HG02885 (cell line): Measurements from ENCODE around the gene RHAG.
"Not testable (repeated sequence)": the region's sequence is repeated elsewhere in the genome, so short reads cannot be mapped to it uniquely, and the experiment has no call there.

Source experiments
- ATAC-seq: cut with Tn5 transposase; IDR thresholded peaks from one replicate; pipeline ENCODE4 v1.9.1; 2021; ENCODE audit warnings: mild to moderate bottlenecking; ENCODE audit not compliant: unreplicated experiment, poor library complexity

RHAG gene

DNA sequence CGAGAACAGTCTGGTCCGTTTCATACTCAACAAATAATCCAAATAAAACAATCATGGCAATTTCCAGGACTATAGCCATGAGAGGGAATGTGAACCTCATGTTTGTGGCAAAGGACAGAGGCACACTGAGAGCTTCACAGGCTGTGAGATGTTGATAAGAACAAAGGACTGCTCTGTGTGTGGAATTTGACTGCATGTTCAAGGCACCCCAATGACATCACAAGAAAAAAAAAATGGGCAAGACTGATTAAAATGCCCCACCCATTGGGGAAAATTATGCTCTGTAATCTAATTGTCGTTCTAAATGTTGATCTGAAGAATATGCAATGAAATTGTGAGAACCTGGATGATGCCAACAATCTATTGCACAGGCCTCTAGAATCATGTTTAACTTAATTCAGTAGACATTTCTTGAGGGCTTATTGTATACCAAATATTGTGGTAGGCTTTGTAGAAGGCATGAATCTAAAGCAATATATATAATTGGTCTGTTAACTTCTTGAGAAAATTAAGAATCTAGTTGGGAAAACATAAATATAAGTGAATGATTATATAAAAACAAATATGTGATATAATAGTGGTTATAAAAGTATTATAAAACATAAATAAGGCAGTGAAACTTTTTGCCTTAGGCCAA lies at the start of gene RHAG:
Gene RHAG, minus strand, starts transcription at position 127 of the 637 bp plus-strand sequence. Its CDS starts 27 bp downstream, at position 100.
- no peak for ATAC-seq

DNA sequence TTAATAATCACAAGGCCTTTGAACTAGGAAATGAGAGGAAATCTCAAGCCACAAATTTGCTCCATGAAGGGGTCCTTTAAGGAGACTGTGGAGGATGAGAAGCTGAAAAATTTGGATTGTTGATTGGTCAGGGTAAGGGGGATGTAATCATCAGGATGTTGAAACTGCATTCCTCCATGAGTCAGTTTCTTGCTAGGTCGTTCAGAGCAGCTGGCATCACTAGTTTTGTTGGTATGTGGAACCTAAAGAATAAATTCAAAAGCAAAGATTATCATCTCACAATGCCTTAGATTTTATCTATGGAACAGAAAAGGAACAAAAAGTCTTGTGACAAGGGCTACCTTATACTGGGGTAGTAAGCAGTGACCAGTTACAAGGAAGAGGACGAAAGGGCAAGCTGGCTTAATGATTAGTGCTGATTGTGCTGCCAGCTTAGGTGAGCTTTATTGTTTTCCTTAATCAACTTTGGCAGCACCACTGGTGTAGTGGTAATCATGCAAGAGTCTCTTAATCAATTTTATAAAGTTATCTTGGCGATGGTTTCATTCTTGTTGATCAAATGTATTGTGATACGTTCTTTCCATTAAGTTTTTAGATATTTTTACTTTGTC lies 40.1 kb upstream of the RHAG start:
- no peak for ATAC-seq

DNA sequence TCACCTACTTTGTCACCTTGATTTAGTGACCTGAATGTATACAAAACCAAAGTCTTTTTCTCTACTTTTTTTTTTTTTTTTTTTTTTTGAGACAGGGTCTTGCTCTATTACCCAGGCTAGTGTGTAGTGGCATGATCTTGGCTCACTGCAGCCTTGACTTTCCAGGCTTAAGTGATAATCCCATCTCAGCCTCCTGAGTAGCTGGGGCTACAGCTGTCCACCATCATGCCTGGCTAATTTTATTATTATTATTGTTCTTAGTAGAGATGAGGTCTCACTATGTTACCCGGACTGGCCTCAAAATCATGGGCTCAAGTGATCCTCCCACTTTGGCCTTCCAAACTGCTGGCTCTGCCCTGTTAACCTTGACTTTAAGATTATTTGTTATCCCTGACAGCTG lies 39.2 kb upstream of the RHAG start:
- no peak for ATAC-seq

DNA sequence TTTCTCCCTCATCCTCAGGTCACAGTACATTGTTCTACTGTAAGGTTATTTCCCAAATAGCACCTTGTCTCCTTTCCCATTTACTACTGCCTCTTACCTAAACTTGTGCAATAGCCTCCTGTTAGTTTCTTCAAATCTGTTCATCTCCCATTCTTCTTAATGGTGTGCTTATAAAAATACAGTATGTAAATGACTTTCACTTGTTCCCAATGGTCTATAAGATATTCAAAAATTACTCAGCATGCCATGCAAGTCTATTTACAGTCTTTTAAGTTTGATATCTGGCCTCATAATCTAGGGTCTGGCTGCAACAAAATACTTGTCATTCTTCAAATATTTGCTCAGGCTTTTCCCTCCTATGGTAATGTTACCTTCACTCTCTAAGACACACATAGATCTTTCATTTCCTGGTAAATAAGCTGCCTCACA lies 31.5 kb upstream of the RHAG start:
- ATAC-seq: no peak

DNA sequence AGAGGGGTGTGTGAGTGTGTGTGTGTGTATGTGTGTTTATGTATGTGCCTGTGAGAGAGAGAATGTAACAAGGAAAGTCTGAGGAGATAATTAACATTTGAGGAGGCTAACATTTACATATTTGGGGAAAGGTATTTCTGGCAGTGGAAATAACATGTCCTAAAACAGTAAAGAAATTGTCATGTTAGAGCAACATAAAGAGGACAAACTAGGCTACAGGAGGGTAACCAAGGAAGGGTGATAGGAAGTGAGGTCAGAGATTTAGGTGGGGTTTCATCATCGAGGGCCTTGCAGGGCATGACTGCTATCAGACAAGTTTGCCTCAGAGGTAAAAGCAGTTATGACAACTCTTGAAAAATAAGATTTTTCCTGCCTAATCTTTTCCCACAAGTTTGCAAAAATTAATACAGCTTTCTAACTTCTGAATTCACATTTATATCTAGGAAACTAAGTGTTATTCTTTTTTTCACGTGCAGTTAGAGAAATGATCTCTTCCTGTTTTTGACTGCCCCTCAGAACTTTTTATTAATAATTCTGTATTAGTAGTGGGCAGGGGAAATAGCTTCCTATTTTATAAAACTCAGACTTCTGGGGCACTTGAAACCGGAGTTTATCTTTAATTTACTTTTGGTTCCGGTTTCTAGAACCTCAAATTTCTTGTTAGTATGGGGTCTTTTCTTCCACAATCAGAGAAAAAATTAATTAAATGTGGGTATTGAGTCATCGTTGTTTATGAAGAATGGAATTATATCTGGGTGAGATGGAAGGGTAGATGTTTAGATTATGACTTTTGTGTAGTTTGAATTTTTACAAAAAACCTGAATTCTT lies 30.5 kb upstream of the RHAG start:
- ATAC-seq: no peak

DNA sequence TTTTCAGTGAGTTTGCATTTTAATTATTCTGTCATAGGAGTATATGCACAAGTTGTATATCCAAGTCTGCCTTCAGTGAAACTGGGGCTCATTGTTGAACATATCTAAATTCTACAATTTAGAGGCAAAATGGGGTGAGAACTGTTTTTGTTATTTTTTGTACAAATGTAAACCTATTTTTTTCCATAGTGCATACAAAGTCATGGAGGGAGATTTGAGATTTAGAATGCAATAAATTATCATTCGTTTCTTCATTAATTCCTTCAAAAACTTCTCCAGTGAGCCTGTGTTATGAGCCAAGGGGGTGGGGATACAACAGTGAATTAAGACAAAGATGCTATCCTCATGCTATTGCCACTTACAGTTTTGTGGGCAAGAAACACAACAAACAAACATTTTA lies 29.8 kb upstream of the RHAG start:
- no peak for ATAC-seq

DNA sequence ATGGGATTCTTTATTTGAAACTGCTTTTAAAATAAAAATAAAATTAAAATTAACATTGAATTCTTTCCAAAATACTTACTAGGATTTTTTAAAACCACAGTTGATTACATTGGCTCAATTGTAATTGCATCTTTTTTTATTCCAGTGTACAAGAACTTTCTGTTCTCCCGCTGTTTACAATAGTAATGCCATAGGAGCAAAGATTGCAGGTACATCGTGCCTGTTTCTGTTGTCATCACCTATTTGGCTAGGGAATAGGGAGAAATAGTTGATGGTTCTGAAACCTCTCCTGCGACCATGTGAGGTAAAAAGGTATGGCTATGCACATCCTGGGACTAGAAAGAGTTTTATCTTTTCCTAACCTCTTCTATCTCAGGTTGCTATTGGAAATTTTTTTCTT lies 28.2 kb upstream of the RHAG start:
- ATAC-seq: no peak

DNA sequence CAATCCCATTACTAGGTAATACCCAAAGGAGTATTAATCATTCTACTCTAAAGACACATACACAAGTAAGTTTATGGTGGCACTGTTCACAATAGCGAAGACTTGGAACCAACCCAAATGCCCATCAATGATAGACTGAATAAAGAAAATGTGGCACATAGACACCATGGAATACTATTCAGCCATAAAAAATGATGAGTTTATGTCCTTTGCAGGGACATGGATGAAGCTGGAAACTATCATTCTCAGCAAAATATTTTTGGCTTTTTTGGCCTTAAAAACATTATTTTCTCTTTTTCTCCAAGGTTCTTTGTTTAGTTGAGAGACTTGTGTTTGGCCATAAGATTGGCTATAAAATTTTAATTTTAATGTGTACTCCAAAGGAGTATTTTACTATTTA lies 27.4 kb upstream of the RHAG start:
- ATAC-seq: not testable (repeated sequence)

DNA sequence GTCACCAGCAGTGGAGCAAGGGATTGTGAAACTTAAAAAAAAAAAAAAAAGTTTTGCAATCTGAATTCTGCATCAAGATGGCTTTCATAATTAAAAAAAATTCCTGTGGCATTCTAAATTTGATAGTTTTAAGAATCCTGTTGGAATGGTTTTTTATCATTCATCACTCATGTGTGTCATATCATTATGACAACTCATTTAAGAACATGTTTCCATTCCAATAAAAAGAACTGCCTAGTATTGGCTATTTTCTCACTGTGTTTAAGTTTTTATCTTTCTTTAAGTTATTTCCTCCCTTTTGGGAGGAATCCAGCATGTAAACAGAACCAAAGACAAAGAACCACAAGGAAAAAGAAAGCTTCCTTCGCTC lies 26.2 kb upstream of the RHAG start:
- ATAC-seq: no peak

DNA sequence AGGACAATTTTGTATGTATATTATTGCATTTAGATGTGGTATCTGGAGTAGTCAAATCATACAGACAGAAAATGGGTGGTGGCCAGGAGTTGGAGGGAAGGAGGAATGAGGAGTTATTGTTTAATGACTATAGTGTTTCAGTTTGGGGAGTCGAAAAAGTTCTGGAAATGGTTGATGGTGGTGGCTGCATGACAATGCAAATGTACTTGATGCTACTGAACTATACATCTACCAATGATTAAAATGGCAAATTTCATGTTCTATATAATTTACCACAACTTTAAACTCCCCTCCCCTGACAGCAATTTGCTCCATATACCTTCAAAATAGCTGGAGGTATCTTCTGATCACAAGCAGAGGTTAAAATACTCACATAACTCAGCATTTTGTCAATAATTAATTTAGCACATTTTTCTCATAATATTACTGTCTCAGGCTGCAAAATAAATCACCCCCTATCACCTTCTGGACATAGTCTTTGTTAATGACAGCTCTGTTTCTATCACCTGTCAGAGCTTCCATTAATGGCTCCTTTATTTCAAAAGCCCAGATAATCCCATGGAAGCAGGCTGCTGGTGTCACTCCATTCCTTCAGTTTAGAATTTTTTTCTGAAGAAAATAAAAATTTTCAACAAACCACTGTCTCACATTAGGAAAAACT lies 25.7 kb upstream of the RHAG start:
- ATAC-seq: no peak

DNA sequence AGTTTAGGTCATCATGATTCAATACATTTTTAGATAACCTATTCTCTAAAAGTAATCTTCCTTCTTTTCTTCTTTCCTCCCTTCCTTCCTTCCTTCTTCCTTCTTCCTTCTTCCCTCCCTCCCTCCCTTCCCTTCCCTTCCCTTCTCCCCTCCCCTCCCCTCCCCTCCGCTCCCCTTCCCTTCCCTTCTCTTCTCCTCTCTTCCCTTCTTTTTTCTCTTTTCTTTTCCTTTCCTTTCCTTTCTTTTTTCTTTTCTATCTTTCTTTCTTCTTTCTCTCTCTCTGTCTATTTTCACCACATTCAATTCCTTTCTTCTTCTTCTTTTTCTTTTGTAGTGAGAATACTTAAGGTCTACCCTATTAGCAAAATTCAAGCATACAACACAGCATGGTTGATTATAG lies 17.3 kb upstream of the RHAG start:
- ATAC-seq: no peak

DNA sequence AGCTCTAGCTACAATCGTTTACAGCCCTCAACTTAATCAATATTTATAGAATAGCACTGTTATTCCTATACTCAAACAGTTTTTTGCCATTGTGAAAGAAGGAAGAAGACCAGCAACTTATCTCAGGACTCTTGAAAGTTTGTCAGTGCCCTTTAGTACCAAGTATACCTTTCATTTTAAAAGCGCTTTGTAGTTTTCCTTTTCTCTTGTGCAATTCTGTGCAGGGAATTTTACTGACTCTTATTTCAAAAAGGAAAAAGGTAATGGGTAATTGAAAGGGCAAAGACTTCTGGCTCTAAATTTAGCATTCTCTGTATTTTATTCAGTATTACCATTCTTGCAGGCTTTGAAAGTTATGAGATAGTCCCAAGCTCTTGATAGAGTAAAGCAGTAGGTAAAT lies 16.8 kb upstream of the RHAG start:
- ATAC-seq: no peak

DNA sequence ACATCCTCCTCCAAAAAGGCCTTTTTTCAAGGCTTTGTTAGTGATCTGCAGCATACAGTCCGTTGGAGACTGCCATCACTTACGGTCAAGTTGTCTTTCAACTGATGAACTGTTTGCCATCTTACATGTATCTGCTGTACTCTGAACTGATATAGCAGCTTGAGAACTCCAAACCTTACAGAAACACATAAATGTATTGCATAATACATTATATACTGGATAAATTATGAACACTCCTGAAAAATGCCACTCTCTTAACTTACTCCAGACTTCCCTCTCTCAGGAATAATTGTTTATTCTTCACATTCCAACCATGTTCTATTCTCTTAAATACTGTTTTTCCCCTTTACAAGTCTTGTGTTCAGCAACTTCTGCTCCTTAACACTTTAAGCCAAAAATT lies 14.6 kb upstream of the RHAG start:
- ATAC-seq: no peak

DNA sequence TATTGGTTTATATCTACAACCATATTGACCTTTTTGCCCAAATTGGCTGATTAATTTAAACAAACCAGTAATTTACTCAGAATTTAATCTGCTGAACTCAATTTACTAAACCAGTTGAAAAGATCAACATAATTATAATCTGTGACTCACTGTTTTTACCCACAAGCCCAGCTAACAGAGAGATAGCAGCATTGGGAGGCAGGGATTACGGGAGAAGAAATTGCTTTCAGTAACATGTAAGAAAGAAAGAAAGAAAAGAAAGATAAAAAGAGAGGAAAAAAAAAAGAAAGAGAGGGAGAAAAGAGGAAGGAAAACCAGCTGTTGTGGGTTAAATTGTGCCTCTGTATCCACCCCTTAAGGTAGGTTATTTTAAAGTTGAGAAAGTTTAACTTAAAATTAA lies 13.3 kb upstream of the RHAG start:
- no peak for ATAC-seq

DNA sequence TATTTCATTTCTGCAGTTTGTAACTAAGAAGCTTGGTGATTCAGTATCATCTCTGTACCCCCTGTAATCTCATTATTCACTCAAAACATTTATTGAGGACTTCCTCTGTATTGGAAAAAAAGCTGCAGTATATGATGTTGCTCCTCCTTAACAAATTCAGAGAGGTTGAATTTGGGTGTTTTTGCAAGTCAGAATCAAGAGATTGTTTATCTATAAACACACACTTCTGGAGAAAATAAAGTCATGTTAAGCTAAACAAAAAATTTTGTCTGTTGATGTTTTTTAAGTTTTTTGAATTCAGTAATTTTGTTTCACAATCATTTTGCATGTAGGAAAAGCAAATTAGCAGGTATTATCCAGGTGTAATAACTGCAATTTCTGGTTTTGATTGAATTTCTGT lies 11.4 kb upstream of the RHAG start:
- no peak for ATAC-seq

DNA sequence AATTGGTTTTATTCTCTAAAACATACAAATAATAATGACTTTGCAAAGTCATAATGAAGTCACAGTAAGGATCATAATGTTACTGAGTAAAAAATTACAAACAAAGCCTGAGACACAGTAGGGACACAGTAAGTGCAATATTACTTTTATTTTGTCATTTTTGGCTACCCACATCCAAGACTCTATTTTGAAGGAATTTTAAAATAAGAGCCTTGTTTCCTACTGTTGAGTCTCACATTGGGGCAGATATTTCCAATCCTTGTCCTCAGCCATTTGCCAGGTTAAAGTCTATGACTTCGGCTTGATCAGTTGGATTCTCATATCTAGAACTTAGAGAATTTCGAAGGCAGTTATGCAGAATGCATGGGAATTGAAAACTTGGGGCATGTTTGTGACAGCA lies 10.8 kb upstream of the RHAG start:
- no peak for ATAC-seq

DNA sequence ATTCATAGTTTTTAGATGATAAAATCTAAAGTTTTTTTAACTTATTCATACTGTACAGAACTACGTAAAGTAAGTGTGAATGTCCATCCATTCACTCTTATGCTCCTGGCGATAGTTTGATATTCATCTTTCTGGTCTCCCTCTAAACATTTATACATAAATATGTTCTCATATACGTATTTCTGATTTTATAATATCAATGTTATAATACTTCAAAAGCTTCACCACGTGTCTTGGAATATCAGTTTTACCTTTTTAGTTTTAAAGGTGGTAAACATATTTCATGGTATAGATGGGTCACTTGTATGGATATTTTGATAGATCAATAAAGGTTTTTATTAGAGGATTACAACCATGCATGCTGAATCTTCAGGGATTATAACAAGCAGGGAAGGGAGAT lies 10.3 kb upstream of the RHAG start:
- ATAC-seq: no peak

DNA sequence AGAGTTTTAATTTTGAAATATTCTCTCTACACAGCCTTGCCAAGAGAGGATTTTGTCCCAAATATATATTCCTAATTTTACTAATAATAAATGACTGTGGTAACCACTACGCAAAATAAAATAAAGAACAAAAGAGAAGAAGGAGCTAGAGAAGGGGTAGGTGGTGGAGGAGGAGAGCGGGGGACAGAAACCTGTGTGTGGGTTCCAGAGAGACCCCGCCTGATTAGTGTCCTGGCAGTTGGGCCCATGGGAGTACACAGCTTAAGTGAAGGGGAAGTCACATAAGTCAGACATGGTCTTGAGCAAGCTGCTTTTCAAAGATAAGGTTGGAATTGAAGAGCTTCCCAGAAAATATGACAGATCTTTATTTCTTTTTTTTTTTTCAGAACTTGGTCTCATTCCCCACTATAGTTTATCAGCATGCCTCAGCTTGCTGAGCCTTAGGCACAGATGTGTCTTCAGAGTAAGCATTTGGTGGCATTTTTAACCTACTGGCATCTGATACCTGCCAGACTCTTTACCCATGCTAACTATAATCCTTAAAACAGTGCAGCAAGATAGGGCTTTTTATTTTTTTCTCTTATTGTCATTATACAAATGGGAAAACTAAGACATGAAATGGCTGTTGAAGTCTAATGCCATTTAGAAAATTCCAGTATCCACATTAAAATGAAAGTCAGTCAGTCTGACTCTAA lies 9.6 kb upstream of the RHAG start:
- no peak for ATAC-seq

DNA sequence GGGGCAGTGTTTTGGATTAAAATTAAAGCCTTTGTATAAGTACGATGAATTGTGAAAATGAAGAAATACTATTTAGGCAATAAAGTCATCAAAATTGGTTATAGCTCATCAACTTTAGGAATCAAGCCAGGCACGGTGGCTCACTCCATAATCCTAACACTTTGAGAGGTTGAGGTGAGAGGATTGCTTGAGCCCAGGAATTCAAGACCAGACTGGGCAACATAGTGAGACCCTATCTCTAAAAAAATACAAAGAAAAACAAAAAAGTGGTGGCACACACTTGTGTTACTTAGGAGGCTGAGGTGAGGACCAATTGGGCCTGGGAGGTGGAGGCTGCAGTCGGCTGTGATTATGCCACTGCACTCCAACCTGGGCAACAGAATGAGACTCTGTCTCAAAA lies 8.5 kb upstream of the RHAG start:
- no peak for ATAC-seq

DNA sequence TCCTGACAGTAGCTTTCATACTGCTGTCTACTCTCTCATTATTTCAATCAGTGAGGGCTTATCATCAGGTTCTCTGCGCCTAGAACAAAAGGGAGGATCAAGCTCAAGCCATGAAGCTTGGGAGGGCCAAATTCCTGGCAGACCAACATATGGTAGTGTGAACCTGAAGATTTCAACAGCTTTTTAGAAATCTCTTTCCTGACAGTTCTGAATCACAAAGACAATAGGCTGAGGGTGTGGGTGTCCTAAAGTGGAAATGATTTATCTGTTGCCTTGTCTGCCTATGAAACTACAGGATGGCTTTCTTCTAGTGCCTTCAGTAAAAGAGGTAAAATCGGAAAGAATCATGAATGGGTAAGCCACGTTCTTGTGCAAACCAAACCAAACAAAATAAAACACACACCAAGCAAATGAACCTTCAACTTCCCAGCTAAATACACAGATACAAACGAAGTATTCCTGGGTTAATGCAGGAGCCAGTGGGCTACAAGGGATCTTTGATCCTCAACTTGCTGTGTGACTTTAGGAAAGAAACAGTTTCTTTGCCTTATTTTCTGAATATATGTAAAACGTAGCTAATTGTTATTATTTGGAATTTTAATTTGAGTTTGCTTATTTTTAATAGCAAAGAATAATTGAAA lies 2.7 kb upstream of the RHAG start:
- ATAC-seq: no peak
